SK-N-MC (cell line): ENCODE results near the gene RYR3.

Experiments used
- EZH2 ChIP-seq: fragments of 200-600 bp; sonication (generic); IDR thresholded peaks from one replicate; pipeline ENCODE4 v1.6.1; 2017; ENCODE audit warnings: antibody characterized with exemption
- FOXP2 ChIP-seq: optimal IDR thresholded peaks from 2 replicates; pipeline ENCODE3; 2011; ENCODE audit warnings: mild to moderate bottlenecking, moderate library complexity; ENCODE audit not compliant: insufficient read depth; ENCODE audit errors: extremely low read length, control extremely low read depth
- POLR2AphosphoS5 ChIP-seq: IDR thresholded peaks from 2 replicates; pipeline ENCODE4 v1.6.1; 2012; ENCODE audit warnings: mild to moderate bottlenecking, low read depth, low read length, borderline replicate concordance

DNA sequence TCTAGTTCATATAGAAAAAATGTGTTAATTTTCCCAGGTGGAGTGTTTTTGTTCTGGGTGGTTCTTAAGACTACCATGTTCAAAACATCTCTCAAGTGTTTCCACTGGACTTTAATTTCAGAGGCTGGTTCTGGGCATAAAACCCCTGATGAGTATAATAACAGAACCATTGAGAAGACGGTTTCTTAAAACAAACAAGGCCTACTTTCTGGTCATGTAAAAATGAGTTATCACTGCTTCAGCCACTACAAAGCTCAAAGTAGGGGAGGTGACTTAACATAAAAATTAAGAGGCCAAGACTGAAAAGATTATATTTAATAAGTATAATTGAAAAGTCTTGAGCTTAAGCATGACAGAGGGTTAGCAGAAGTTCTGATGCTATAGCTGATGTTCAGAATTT is 33.8 kb downstream of the RYR3 start:
- TF ChIP-seq EZH2 (no peak), POLR2AphosphoS5 (no peak), FOXP2 (no peak)
